Skeletal muscle tissue (tissue), 4 donors: ENCODE data around the gene ITGAV. TPM values are rescaled to one million over a fixed set of nuclear protein-coding genes. Genes with fewer than 3 reads are reported as not detected.

Experiments used
- H3K27ac ChIP-seq: one replicate; pipeline ENCODE4 v1.7.0; 2013; ENCODE audit warnings: mild to moderate bottlenecking, low read depth, low read length, inconsistent platforms
- H3K27me3 ChIP-seq, 3 donors: one replicate each; pipeline ENCODE4 v1.7.0; 2013; ENCODE audit warnings: low read length in 3 of 3; ENCODE audit not compliant: control insufficient read depth in 3 of 3, insufficient read depth in 3 of 3
- H3K36me3 ChIP-seq, 3 donors: one replicate each; pipeline ENCODE4 v1.7.0; 2013; ENCODE audit warnings: low read length in 3 of 3; ENCODE audit not compliant: control insufficient read depth in 3 of 3, insufficient read depth in 3 of 3
- H3K4me1 ChIP-seq, 3 donors: one replicate each; pipeline ENCODE4 v1.7.0; 2013; ENCODE audit warnings: low read length in 3 of 3, mild to moderate bottlenecking in 3 of 3; ENCODE audit not compliant: control insufficient read depth in 3 of 3, insufficient read depth in 3 of 3
- H3K4me3 ChIP-seq, 3 donors: one replicate each; pipeline ENCODE4 v1.7.0; 2013; ENCODE audit warnings: low read length in 3 of 3
- H3K9ac ChIP-seq, 3 donors: one replicate each; pipeline ENCODE4 v1.7.0; 2013; ENCODE audit warnings: low read length in 3 of 3, mild to moderate bottlenecking in 3 of 3, moderate library complexity in 2 of 3, low read depth in 1 of 3
- H3K9me3 ChIP-seq, 3 donors: one replicate each; pipeline ENCODE4 v1.7.0; 2013; ENCODE audit warnings: low read length in 3 of 3; ENCODE audit not compliant: control insufficient read depth in 3 of 3
- total RNA-seq: library from RNA; depleted of rRNA; stranded (reverse); fragments of >200 nt; gene quantifications from one replicate; pipeline ENCODE4 v1.2.3, GENCODE V29; 2014
- donor health status: Osteomylitis.

ITGAV gene
- total RNA-seq, 1 donor from 2014 or later, result 62.1 TPM

DNA sequence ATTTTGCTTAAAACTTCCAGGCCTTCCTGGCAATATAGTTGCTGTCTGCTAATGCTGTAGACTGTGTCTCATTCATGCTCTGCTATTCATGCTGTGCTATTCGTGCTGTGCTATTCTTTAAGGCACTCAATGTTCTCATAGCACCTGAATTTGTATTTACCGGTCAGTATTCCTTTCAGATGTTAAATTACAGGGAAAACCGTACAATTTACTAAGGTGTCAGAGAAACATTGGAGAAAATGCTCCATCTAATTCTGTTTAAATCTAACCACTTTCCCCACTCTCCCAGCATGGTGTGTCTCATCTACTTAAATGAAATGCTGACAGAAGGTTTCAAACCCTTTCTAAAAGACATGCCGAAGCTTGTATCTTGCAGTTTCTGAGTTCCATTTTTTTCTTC is 129.0 kb downstream of the ITGAV start:
- Histone ChIP-seq H3K4me1 (no peaks in the 10 kb centered on the region), H3K27me3 (no peaks in the 10 kb centered on the region), H3K9ac (no peak overlapping the region), H3K4me3 (no peak overlapping the region), H3K9me3 (no peaks in the 10 kb centered on the region), H3K27ac (no peak overlapping the region), H3K36me3 (no peaks in the 10 kb centered on the region)

DNA sequence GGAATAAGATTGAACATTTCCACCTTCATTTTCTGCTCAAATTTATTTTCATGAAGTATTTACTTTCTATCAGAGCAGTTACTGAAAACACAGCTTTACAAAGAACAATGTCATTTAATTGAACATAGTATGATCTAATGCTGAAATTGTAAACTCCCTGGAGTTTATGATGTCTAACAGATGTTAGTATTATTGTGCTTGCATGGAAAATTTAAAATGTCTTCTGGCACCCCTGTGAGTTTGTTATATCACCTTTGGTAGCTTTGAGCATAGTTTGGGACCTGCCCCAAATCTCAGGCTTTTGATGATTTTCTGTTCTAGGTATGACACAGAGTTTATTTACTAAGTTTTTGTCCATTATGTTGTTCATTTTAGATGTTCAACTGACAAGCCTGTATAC is 132.1 kb downstream of the ITGAV start:
- Histone ChIP-seq H3K9ac (no peak overlapping the region), H3K36me3 (no peaks in the 10 kb centered on the region), H3K4me3 (no peak overlapping the region), H3K27me3 (no peaks in the 10 kb centered on the region), H3K4me1 (no peaks in the 10 kb centered on the region), H3K9me3 (no peaks in the 10 kb centered on the region), H3K27ac (no peak overlapping the region)

DNA sequence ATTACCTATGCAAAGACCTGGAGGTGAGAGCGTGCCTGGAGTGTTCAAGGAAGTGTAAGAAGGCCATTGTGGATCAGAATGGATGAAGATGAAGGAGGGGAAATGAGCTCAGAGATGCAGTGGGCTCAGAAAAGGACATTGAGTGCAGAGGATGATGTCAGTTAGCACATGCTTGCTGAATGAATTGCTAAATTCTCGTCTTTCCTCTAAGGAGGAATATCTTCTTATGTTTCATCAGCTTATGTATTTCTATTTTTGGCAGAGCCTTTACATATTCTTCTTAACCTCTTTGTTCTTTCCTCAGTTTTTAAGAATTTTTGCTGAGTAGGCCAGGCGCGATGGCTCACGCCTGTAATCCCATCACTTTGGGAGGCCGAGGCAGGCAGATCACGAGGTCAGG is 134.9 kb downstream of the ITGAV start:
- no peak overlapping the region for H3K9ac ChIP-seq
- H3K27ac ChIP-seq, result no peak overlapping the region
- H3K36me3 ChIP-seq, result no peaks in the 10 kb centered on the region
- no peaks in the 10 kb centered on the region for H3K9me3 ChIP-seq
- no peaks in the 10 kb centered on the region for H3K27me3 ChIP-seq
- H3K4me1 ChIP-seq, result no peaks in the 10 kb centered on the region
- H3K4me3 ChIP-seq, result no peak overlapping the region

GRCh38 chr2:186725783-186726182 is 135.9 kb downstream of the ITGAV start:
- Histone ChIP-seq H3K9ac (no peak overlapping the region), H3K36me3 (no peaks in the 10 kb centered on the region), H3K9me3 (no peaks in the 10 kb centered on the region), H3K27me3 (no peaks in the 10 kb centered on the region), H3K4me1 (no peaks in the 10 kb centered on the region), H3K4me3 (no peak overlapping the region), H3K27ac (no peak overlapping the region)

DNA sequence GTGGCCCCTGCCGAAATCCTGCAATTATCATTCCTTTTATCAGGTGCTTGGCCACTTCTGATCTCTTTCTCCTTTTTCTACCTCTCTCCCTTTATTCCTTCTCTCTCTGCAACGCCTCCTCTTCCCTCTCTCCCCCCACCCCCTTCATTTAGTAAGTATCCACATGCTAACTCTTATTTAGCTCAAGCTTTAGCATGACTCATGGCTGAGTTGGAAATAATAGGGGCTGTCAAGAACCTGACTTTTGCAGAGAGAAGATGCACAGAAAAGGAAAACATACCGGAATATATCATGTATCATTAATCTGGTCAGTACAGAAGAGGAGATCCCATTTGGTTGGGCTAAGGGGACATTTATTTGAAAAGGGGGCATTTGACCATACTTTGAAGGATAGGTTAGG is 137.1 kb downstream of the ITGAV start:
- H3K9ac ChIP-seq, result no peak overlapping the region
- no peak overlapping the region for H3K4me3 ChIP-seq
- no peaks in the 10 kb centered on the region for H3K4me1 ChIP-seq
- no peaks in the 10 kb centered on the region for H3K36me3 ChIP-seq
- no peaks in the 10 kb centered on the region for H3K9me3 ChIP-seq
- no peak overlapping the region for H3K27ac ChIP-seq
- H3K27me3 ChIP-seq, result no peaks in the 10 kb centered on the region

GRCh38 chr2:186728631-186729030 is 138.8 kb downstream of the ITGAV start:
- Histone ChIP-seq H3K4me3 (no peak overlapping the region), H3K9me3 (no peaks in the 10 kb centered on the region), H3K9ac (no peak overlapping the region), H3K27me3 (no peaks in the 10 kb centered on the region), H3K36me3 (no peaks in the 10 kb centered on the region), H3K27ac (no peak overlapping the region), H3K4me1 (no peaks in the 10 kb centered on the region)

Other genes with a start within 250 kb of the ITGAV start
- 37.6 TPM for gene ZC3H15, start 103.8 kb upstream of the ITGAV start, total RNA-seq
- 12.5 TPM for gene FAM171B, start 104.0 kb downstream of the ITGAV start, total RNA-seq